ENCODE results near the gene SLC39A11.

SLC39A11 gene

GRCh38 chr17:72852277-72852938 lies 240.1 kb downstream of the SLC39A11 start:
- DNase-seq (ENCODE audit: low read depth), result peak; percentile 3
- TF ChIP-seq, protein P1, sequence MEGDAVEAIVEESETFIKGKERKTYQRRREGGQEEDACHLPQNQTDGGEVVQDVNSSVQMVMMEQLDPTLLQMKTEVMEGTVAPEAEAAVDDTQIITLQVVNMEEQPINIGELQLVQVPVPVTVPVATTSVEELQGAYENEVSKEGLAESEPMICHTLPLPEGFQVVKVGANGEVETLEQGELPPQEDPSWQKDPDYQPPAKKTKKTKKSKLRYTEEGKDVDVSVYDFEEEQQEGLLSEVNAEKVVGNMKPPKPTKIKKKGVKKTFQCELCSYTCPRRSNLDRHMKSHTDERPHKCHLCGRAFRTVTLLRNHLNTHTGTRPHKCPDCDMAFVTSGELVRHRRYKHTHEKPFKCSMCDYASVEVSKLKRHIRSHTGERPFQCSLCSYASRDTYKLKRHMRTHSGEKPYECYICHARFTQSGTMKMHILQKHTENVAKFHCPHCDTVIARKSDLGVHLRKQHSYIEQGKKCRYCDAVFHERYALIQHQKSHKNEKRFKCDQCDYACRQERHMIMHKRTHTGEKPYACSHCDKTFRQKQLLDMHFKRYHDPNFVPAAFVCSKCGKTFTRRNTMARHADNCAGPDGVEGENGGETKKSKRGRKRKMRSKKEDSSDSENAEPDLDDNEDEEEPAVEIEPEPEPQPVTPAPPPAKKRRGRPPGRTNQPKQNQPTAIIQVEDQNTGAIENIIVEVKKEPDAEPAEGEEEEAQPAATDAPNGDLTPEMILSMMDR (conservative IDR thresholded peaks at IDR 0.05; ENCODE audit: low read length), result no peak
- H3K4me3 ChIP-seq (ENCODE audit: low read length), result no peak overlapping the region

- no peak overlapping the region for H3K4me3 ChIP-seq (ENCODE audit: low read length)
- DNase-seq (ENCODE audit: low read depth), result peak; percentile 66
- TF ChIP-seq, protein P1 (conservative IDR thresholded peaks at IDR 0.05; ENCODE audit: low read length), result no peak
These were observed 241.9 kb downstream of the SLC39A11 start for GRCh38 chr17:72850410-72851118.

GRCh38 chr17:72846399-72846798 lies 246.1 kb downstream of the SLC39A11 start:
- TF ChIP-seq, protein P1 (conservative IDR thresholded peaks at IDR 0.05; ENCODE audit: low read length), result no peak
- no peak for DNase-seq (ENCODE audit: low read depth)
- no peak overlapping the region for H3K4me3 ChIP-seq (ENCODE audit: low read length)

GRCh38 chr17:72843591-72843990 lies 248.9 kb downstream of the SLC39A11 start:
- DNase-seq (ENCODE audit: low read depth), result no peak
- no peak overlapping the region for H3K4me3 ChIP-seq (ENCODE audit: low read length)
- TF ChIP-seq, protein P1 (conservative IDR thresholded peaks at IDR 0.05; ENCODE audit: low read length), result no peak

DNA sequence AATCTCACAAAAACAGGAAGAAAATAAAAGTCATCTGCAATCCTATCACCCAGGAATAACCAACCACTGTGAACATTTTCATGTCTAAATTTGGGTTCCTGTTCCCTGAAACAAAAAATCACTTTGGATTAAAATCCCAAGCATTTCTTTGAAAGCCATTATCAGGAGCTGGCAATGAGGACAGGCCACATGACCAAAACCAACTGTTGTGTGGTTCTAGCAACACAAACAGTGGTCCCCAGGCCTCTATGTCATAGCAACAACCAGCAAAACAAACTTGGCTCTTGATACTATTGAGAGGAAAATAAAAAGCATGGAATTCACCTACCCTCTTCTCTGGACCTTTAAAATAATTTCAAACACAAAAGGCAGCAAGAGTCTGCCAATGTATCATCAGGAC lies 252.5 kb downstream of the SLC39A11 start:
- H3K4me3 ChIP-seq (ENCODE audit: low read length), result no peak overlapping the region
- TF ChIP-seq, protein P1 (conservative IDR thresholded peaks at IDR 0.05; ENCODE audit: low read length), result no peak
- no peak for DNase-seq (ENCODE audit: low read depth)

GRCh38 chr17:72839131-72839725 lies 253.3 kb downstream of the SLC39A11 start:
- DNase-seq (ENCODE audit: low read depth), result no peak
- TF ChIP-seq, protein P1 (conservative IDR thresholded peaks at IDR 0.05; ENCODE audit: low read length), result no peak
- no peak overlapping the region for H3K4me3 ChIP-seq (ENCODE audit: low read length)
